ENCODE measurements around the gene KMT2C.

- TF ChIP-seq CTCF (IDR thresholded peaks at IDR 0.05; ENCODE audit: low read depth, low read length, missing input control) (no peak), ATF3 (IDR thresholded peaks at IDR 0.05) (no peak), RXRA (IDR thresholded peaks at IDR 0.05) (no peak), MAX (IDR thresholded peaks at IDR 0.05) (no peak), REST (IDR thresholded peaks at IDR 0.05) (no peak), FOXA1 (IDR thresholded peaks at IDR 0.05) (no peak), EGR1 (IDR thresholded peaks at IDR 0.05; ENCODE audit: low read depth in 2 of 2) (no peak), TAF1 (conservative IDR thresholded peaks at IDR 0.05) (no peak), RAD21 (IDR thresholded peaks at IDR 0.05) (no peak)
These were observed 258.0 kb downstream of the KMT2C start for GRCh38 chr7:152177681-152178404.

Data from liver (tissue), 3 donors.